ENCODE measurements around the gene APOA1.

- TF ChIP-seq CTCF (conservative IDR thresholded peaks at IDR 0.05; ENCODE audit: low read depth, low read length) (no peak), USF2 (IDR thresholded peaks at IDR 0.05; ENCODE audit: low read depth, low read length) (no peak), RCOR1 (IDR thresholded peaks at IDR 0.05; ENCODE audit: insufficient replicate concordance, low read length) (no peak)
Measured at GRCh38 chr11:116794851-116795250, 42.6 kb downstream of the APOA1 start.

Data from IMR-90 (cell line).